ENCODE measurements around the gene TANC2. TPM values are rescaled to one million over a fixed set of nuclear protein-coding genes. Genes with fewer than 3 reads are reported as not detected.

The TANC2 gene
- total and polyA plus RNA-seq, 2 of the 8 experiments (the other 6 are each of a cell fraction or from before 2014, with no cell fraction given) = 5.7 to 21.9 TPM

DNA sequence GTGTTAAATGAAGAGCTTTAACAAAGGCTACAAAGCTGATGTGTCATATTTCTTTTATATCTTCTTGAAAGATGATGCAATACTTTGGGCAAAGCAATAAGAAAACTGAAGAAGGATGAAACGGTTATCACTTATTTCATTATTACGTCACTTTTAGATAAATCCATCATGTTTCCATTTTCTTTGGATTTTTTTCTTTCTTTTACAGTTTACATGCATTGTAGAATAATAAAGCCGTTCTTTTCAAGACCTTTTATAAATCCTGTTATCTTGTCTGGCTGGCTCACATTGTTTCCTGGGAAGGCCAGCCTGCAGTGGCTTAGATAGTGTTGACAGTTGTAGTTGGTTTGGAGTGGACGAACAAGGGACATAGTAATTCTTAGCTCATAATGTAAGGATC lies 28.9 kb downstream of the TANC2 start:
- no peaks in the 10 kb centered on the region for H3K4me1 ChIP-seq (replicated peaks in 1 of 4; ENCODE audit: control insufficient read depth in 3 of 4, insufficient read depth in 4 of 4, low read length in 3 of 4)
- 84% methylated on average over 4 of the region's 4 CpGs; no CpG with 5 or more reads in 1 of the 2 experiments for WGBS, 2 experiments (ENCODE audit: extremely low coverage in 1 of 2, insufficient coverage in 1 of 2, insufficient read length in 1 of 2, insufficient replicate concordance in 2 of 2, low coverage in 1 of 2, low lambda C conversion rate in 2 of 2, missing lambda C conversion rate in 1 of 2)
- no peak overlapping the region for H3K14ac ChIP-seq (ENCODE audit: insufficient read length)
- no peak overlapping the region for H3K9ac ChIP-seq (replicated peaks in 1 of 4; ENCODE audit: extremely low read depth in 1 of 4, low read depth in 3 of 4, low read length in 3 of 4)
- no peak overlapping the region for H3K4me2 ChIP-seq (ENCODE audit: insufficient read depth in 1 of 2, low read depth in 2 of 2, low read length in 2 of 2)
- peaks cover 0 to 18% of the 10 kb centered on the region in 2 experiments; a peak in 1 of 4 replicates for H3K79me2 ChIP-seq (ENCODE audit: control insufficient read depth in 1 of 2, insufficient read depth in 2 of 2, low read length in 2 of 2)
- no peak overlapping the region for H3K23ac ChIP-seq (ENCODE audit: insufficient read length)
- no peak overlapping the region for H2BK120ac ChIP-seq (replicated peaks; ENCODE audit: low read depth, low read length)
- no peaks in the 10 kb centered on the region; the same call in 1 of the 2 replicates for H3K23me2 ChIP-seq (ENCODE audit: low read depth, low read length)
- POLR2A ChIA-PET (ENCODE audit: partially characterized antibody) = interaction anchor here (1.0 kb wide), 1 partner anchor 29 kb away, joined by 3 read pairs; the partner anchor contains the start of gene TANC2
- TF ChIP-seq FOSL1 (IDR thresholded peaks at IDR 0.05; ENCODE audit: insufficient read depth, low read depth, low read length) (no peak), CEBPB (IDR thresholded peaks at IDR 0.05; ENCODE audit: low read depth, low read length) (peak; percentile 68; the same call in 1 of the 2 replicates)
- no peak overlapping the region for H2BK5ac ChIP-seq (ENCODE audit: low read depth, low read length)
- H4K5ac ChIP-seq (ENCODE audit: insufficient read length, low read depth, low read length) = no peak overlapping the region
- no peak overlapping the region for H2BK15ac ChIP-seq (ENCODE audit: low read length)
- no peak overlapping the region for H3K4me3 ChIP-seq (ENCODE audit: extremely low read depth in 1 of 4, insufficient read depth in 2 of 4, low read depth in 3 of 4, low read length in 4 of 4)
- FAIRE-seq = no peak
- H3K4ac ChIP-seq (replicated peaks; ENCODE audit: insufficient read length, low read depth, low read length) = no peak overlapping the region
- H3K9me3 ChIP-seq (ENCODE audit: insufficient read depth in 2 of 2, low read depth in 1 of 2, low read length in 1 of 2) = no peaks in the 10 kb centered on the region
- no peak overlapping the region for H2BK20ac ChIP-seq (ENCODE audit: low read length)
- no peak overlapping the region for H3K27ac ChIP-seq (ENCODE audit: low read depth, low read length)
- CTCF ChIA-PET (ENCODE audit: partially characterized antibody) = interaction anchor here (0.7 to 7.6 kb wide), 22 partner anchors 7 to 431 kb away, joined by 3 to 59 read pairs (median 4); no protein-coding TSS in a partner anchor
- no peak overlapping the region for H2BK12ac ChIP-seq (ENCODE audit: low read depth, low read length)
- DNase-seq (ENCODE audit: low read depth in 1 of 2, low spot score in 2 of 2) = no peak
- H2AFZ ChIP-seq (ENCODE audit: low read length) = no peak overlapping the region
- H3K79me1 ChIP-seq (ENCODE audit: low read depth, low read length) = no peaks in the 10 kb centered on the region; the same call in 1 of the 2 replicates
- H2AK5ac ChIP-seq (ENCODE audit: low read depth, low read length) = no peak overlapping the region
- H4K91ac ChIP-seq (replicated peaks; ENCODE audit: insufficient read length, low read length) = no peak overlapping the region
- H3K27me3 ChIP-seq (replicated peaks in 1 of 4; ENCODE audit: control insufficient read depth in 3 of 4, extremely low read depth in 1 of 4, insufficient read depth in 3 of 4, low read length in 3 of 4) = no peaks in the 10 kb centered on the region
- no peak overlapping the region for H3K18ac ChIP-seq (ENCODE audit: extremely low read depth, low read length)
- H4K20me1 ChIP-seq (replicated peaks in 1 of 2; ENCODE audit: control insufficient read depth in 1 of 2, insufficient read depth in 2 of 2, low read length in 2 of 2) = no peaks in the 10 kb centered on the region
- H3K36me3 ChIP-seq (ENCODE audit: control insufficient read depth in 2 of 4, insufficient read depth in 4 of 4, low read length in 3 of 4) = no peaks in the 10 kb centered on the region
- no peak overlapping the region for H3K56ac ChIP-seq (replicated peaks; ENCODE audit: insufficient read length, low read depth, low read length)
- H4K8ac ChIP-seq (ENCODE audit: extremely low read depth, insufficient read depth, low read length) = no peak overlapping the region

Data from H1 (cell line).